ENCODE results near the gene CXCL3. TPM values are rescaled to one million over a fixed set of nuclear protein-coding genes. Genes with fewer than 3 reads are reported as not detected.

CXCL3 gene
- total and polyA plus RNA-seq, 2 experiments from 2014 or later: 3.6 to 19.5 TPM

- TF ChIP-seq ZNF462 (CRISPR knock-in tag; IDR thresholded peaks at IDR 0.05) (no peak), ETS1 (IDR thresholded peaks at IDR 0.05) (no peak), ZNF114 (CRISPR knock-in tag; IDR thresholded peaks at IDR 0.05) (no peak), EZH2 (IDR thresholded peaks at IDR 0.05; ENCODE audit: low read depth, unreplicated experiment) (no peak), JUNB (IDR thresholded peaks at IDR 0.05; ENCODE audit: unreplicated experiment) (no peak), POLR2AphosphoS5 (IDR thresholded peaks at IDR 0.05; ENCODE audit: low read depth) (no peak), REST (IDR thresholded peaks at IDR 0.05; ENCODE audit: unreplicated experiment) (no peak)
Observed at GRCh38 chr4:74073358-74073757, 34.9 kb upstream of the CXCL3 start (continued).

Data from GM23338 (cell line).